ENCODE data around the gene UBE2J2. TPM values are rescaled to one million over a fixed set of nuclear protein-coding genes. Genes with fewer than 3 reads are reported as not detected.

UBE2J2 gene
- total and polyA plus RNA-seq, 2 of the 13 experiments (the other 11 are each of a cell fraction or from before 2014, with no cell fraction given), result 25.4 to 29.4 TPM

DNA sequence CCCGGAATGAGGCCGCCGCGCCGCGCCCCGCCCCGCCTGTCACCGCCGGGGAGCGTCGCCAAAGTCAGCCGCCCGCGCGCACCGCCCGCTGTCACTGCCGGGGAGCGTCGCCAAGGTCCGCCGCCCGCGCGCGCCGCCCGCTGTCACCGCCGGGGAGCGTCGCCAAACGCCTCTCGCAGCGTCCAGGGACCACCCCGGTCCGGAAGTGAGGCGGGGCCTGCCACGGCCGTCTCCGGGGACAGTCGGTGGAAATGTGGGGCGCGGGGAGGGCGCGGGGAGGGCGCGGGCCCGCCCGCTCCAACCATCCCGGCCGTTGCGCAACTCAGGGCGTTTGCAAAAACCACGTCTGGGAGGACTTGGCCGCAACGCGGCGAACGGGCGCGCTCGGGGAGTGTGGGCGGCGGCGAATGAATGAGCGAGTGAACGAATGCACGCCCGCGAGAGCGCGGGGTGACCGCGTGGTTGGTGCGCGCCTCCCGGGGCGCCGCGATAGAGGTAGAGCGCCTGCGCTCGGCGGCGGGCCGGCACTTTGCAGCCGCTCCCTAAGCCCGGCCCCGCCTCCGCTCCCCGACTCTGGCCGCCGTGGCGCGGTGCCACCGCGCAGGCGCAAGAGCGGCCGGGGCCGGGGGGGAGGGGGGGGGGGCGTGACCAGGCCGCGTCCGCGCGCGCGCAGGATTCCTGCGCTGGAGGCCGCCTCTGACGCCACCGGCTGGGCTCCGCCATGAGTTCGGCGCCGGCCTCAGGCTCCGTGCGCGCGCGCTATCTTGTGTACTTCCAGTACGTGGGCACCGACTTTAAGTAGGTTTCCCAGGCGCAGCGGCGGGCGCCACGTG is 34.5 kb upstream of the UBE2J2 start, which contains the start of the genes ACAP3 and PUSL1 (continued):
- TF ChIP-seq TBX3 (IDR thresholded peaks at IDR 0.05; ENCODE audit: borderline replicate concordance) (no peak), FOXC1 (CRISPR knock-in tag; IDR thresholded peaks at IDR 0.05; ENCODE audit: borderline replicate concordance) (peak; percentile 72; the same call in 1 of the 2 replicates), GABPA (IDR thresholded peaks at IDR 0.05; ENCODE audit: low read depth, low read length) (no peak), GABPA (CRISPR knock-in tag; IDR thresholded peaks at IDR 0.05; ENCODE audit: low read depth) (peak; percentile 55), ZNF24 (IDR thresholded peaks at IDR 0.05) (peak; percentile 91; the same call in 1 of the 2 replicates), ATF1 (CRISPR knock-in tag; IDR thresholded peaks at IDR 0.05) (no peak), DNMT1 (CRISPR knock-in tag; IDR thresholded peaks at IDR 0.05) (no peak), NRL (CRISPR knock-in tag; IDR thresholded peaks at IDR 0.05; ENCODE audit: borderline replicate concordance) (no peak), PHF21A (CRISPR knock-in tag; IDR thresholded peaks at IDR 0.05) (peak; percentile 80), ZNF383 (CRISPR knock-in tag; IDR thresholded peaks at IDR 0.05; ENCODE audit: borderline replicate concordance) (no peak), ZNF225 (CRISPR knock-in tag; IDR thresholded peaks at IDR 0.05) (no peak), ZNF30 (CRISPR knock-in tag; IDR thresholded peaks at IDR 0.05) (no peak), MTA3 (CRISPR knock-in tag; IDR thresholded peaks at IDR 0.05) (no peak), REPIN1 (CRISPR knock-in tag; IDR thresholded peaks at IDR 0.05; ENCODE audit: borderline replicate concordance, low read depth) (peak; percentile 55; the same call in 1 of the 2 replicates), RXRB (CRISPR knock-in tag; IDR thresholded peaks at IDR 0.05; ENCODE audit: borderline replicate concordance) (no peak)
- TF ChIP-seq, protein P1, sequence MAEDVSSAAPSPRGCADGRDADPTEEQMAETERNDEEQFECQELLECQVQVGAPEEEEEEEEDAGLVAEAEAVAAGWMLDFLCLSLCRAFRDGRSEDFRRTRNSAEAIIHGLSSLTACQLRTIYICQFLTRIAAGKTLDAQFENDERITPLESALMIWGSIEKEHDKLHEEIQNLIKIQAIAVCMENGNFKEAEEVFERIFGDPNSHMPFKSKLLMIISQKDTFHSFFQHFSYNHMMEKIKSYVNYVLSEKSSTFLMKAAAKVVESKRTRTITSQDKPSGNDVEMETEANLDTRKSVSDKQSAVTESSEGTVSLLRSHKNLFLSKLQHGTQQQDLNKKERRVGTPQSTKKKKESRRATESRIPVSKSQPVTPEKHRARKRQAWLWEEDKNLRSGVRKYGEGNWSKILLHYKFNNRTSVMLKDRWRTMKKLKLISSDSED (CRISPR knock-in tag; IDR thresholded peaks at IDR 0.05), result no peak
- TF ChIP-seq, protein P2, sequence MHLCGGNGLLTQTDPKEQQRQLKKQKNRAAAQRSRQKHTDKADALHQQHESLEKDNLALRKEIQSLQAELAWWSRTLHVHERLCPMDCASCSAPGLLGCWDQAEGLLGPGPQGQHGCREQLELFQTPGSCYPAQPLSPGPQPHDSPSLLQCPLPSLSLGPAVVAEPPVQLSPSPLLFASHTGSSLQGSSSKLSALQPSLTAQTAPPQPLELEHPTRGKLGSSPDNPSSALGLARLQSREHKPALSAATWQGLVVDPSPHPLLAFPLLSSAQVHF (CRISPR knock-in tag; IDR thresholded peaks at IDR 0.05), result 0 out of 2 replicates have a peak, but pooled peaks have one; percentile 55
- TF ChIP-seq, protein P3, sequence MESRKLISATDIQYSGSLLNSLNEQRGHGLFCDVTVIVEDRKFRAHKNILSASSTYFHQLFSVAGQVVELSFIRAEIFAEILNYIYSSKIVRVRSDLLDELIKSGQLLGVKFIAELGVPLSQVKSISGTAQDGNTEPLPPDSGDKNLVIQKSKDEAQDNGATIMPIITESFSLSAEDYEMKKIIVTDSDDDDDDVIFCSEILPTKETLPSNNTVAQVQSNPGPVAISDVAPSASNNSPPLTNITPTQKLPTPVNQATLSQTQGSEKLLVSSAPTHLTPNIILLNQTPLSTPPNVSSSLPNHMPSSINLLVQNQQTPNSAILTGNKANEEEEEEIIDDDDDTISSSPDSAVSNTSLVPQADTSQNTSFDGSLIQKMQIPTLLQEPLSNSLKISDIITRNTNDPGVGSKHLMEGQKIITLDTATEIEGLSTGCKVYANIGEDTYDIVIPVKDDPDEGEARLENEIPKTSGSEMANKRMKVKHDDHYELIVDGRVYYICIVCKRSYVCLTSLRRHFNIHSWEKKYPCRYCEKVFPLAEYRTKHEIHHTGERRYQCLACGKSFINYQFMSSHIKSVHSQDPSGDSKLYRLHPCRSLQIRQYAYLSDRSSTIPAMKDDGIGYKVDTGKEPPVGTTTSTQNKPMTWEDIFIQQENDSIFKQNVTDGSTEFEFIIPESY (CRISPR knock-in tag; IDR thresholded peaks at IDR 0.05), result no peak
- TF ChIP-seq, protein P4, sequence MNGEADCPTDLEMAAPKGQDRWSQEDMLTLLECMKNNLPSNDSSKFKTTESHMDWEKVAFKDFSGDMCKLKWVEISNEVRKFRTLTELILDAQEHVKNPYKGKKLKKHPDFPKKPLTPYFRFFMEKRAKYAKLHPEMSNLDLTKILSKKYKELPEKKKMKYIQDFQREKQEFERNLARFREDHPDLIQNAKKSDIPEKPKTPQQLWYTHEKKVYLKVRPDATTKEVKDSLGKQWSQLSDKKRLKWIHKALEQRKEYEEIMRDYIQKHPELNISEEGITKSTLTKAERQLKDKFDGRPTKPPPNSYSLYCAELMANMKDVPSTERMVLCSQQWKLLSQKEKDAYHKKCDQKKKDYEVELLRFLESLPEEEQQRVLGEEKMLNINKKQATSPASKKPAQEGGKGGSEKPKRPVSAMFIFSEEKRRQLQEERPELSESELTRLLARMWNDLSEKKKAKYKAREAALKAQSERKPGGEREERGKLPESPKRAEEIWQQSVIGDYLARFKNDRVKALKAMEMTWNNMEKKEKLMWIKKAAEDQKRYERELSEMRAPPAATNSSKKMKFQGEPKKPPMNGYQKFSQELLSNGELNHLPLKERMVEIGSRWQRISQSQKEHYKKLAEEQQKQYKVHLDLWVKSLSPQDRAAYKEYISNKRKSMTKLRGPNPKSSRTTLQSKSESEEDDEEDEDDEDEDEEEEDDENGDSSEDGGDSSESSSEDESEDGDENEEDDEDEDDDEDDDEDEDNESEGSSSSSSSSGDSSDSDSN (CRISPR knock-in tag; IDR thresholded peaks at IDR 0.05), result peak; percentile 32

Data from HepG2 (cell line).